Stimulated activated CD4-positive, alpha-beta T cell treated with anti-CD3 and anti-CD28 coated beads, Interleukin-2, amount 100 ng/mL, for 24 hours (primary cell): ENCODE measurements around the gene C12orf60.

Experiments used
- DNase-seq, 2 donors: peaks; one replicate each; pipeline ENCODE4 v3.0.0-alpha.2; 2020

The C12orf60 gene

DNA sequence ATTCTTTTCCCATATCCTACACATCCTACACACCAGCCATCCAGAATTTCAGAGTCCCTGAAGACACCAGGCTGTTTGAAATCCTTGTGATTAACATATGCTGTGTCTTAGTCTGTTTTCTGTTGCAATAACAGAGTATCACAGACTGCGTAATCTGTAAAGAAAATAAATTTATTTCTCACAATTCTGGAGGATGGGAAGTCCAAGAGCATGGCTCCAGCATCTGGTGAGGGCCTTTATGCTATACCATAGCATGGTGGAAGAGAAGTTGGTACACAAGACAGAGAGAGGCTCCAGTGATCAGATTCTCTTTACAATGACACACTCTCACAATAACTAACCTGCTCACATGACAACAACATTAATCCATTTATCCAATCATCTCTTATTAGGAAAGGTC, 35.8 kb downstream of the C12orf60 start:
- DNase-seq: no peak

DNA sequence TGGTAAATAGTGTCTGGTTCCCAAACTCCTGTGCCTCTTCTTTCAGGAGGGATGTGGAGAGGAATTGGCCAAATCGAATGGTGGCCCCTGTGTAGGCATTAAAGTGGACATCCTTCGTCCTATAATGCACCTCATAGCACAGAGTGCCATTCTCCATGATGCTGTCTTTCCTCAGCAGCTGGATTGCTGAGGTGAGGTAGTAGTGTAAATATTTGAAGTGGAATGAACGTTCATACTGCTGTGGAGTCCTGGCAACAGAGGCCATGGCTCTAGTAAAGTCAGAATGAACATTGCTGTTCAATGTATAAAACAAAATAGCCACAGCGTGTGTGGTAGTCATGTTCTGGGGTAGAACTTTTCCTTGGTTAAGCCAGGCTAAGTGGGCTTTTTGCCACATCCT, 37.1 kb downstream of the C12orf60 start:
- no peak for DNase-seq

DNA sequence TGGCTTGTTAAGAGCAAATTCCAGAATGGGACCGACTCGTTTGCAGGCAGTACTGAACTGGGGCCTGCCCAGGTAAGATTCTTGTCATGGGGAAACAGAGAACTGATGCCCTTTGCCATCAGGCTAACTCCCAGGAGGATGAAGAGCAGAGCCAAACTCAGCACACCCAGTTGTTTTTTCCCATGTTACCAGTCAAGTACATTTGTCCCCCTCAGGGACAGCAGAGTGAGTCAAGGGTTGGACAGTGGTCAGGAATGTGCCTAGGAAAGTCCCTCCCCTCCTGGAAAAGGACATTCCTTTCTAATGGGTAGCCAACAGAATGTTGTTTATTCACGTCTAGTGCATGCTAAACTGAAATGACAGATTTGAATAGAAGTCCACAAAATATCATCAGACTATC, 38.3 kb downstream of the C12orf60 start:
- DNase-seq: no peak

DNA sequence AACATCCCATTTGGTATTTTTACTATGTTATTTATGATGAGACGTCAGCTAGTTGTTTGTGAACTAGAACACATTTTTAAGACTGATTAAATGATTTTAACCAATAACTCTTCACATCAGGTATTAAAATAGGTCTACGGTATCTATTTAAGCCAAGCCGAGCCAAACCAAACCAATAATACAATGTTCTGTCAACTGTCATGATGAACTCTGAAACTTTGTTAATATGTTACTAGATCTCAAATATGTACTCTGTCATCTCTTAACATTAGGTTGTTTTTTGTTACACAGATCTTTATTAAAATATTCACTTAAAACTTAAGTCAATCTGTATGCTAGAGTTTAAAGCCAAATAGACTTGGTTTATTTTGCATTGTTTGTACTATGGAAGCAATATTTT, 38.8 kb downstream of the C12orf60 start:
- DNase-seq: no peak

DNA sequence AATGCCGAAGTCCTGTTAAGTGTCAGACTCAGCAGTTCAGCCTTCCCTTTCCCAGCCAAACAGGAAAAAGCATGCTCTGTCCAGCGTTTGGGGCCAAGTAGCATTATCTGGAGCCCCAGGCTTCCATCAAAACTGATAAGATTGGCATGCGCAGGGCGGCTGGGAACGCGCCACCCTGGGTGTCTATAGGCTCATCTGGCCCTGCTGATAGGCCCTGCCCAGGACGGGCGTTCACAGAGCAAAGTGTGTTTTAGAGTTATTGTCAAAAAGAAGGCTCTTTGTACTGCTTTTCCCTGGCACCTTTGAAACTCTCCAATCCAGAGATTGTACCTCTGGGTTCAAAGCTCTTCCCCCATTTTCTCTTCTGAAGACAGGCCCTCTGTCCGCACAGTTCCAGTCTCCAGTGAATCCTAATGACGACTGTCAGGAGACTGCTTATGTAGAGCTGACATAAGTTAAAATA, 40.0 kb downstream of the C12orf60 start, which contains the start of gene ART4:
Gene ART4 (minus strand): TSS at position 102 of the 463 bp plus-strand sequence. CDS start 413 bp downstream, outside the sequence.
- DNase-seq: no peak

DNA sequence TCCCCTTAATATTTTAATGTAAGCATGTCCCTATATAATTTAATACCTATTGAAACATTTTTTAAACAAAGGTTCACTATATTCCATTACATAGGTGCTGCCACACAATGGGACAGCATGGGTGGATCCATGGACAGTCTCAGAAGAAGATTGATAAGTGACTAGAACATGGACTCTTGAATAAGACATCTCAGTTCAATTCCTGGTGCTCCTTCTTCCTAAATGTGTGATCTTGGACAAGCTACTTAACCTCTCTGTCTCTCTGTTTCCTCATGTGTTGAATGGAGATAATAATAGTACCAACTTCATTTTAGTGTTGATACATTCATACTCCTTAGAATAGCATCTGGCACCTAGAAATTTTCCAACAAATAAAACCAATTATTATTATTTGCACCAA, 40.9 kb downstream of the C12orf60 start:
- DNase-seq: no peak

DNA sequence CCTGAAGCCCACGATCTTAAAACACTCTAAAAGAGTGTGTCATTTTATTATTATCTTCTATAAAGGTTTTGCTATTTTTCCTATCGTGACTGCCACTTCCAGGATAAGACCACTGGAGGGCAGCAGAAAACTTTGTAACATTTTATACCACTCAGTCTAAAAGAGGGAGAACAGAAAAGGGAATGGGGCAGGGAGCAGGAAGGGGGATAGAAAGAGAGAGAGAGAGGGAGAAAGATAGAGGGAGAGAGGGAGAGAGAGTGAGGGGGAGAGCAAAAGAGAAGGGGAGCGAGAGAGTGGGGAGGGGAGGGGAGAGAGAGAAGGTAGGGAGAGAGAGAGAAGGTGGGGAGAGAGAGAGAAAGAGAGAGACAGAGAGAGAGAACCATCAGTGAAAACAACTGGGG, 41.9 kb downstream of the C12orf60 start:
- peak; percentile 16 to 43 for DNase-seq

DNA sequence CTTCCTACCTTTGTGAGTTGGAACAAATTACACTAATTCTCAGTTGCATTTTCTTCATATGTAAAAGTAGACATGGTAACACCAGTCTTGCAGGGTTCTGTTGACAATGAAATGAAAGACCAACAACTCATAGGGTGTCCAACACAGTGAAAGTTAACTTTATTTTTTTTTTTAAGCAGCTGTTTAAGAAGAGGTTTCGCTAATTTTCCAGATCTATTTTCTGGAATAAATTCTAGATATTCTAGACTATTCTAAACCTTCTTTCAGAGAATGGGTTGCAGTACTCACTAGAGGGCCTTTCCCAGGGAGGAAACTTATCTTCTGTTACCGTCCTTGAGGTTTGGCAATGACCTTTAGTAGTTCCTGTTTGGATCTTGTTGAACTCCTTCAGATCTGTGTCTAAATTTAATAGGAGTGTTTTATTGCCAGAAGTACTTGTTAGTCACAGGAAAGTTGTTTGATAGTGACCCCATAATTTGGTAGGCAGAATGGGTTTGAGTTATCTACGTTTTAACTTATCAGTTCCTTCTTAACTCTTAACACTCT, 42.6 kb downstream of the C12orf60 start:
- DNase-seq: no peak

DNA sequence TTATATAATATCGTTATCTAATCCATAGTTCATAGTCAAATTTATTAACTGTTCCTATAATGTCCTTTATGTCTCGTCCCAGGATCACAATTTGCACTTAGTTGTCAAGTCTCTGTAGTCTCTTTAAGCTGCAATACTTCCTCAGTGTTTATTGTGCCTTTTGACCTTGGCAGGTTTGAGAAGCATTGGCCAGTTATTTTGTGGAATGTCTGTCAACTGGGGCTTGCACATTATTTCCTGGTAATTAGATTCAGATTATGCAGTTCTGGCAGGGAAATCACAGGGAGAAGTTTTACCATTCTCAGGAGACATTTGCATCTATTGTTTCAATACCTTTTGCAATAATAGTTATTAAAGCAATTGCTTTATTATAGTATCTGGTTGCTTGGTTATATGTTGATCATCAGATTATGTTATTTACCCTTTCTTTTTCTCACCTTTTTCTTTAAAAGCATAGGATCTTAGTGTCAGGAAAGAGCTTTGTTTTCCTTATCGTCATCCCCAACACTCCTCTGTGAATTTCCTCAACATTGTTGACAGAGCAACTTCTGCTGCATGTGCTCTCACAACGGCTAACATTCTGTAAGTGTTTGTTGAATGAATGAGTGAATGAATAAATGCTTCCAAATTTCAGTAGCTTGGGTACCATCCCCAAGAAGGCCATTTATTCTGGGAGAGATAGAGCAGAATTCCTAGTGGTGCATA, 43.6 kb downstream of the C12orf60 start:
- no peak for DNase-seq

DNA sequence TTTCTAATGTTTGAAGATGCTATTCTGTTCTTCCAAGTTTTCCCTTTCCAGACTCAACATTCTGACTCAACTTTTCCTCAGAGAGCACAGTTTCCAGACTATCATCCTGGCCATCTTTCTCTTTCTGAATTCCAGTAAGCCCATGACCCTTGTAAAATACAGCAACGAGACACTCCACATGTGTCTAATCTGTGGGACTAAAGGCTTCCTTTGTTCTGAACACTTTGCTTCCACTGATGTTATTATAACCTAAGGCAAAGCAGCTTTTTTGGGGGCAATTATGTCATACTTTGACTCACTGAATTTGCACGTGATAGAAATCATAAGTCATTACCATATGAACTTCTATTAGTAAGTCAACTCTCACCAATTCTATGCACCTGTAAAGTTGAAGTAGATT, 46.2 kb downstream of the C12orf60 start:
- DNase-seq: no peak

DNA sequence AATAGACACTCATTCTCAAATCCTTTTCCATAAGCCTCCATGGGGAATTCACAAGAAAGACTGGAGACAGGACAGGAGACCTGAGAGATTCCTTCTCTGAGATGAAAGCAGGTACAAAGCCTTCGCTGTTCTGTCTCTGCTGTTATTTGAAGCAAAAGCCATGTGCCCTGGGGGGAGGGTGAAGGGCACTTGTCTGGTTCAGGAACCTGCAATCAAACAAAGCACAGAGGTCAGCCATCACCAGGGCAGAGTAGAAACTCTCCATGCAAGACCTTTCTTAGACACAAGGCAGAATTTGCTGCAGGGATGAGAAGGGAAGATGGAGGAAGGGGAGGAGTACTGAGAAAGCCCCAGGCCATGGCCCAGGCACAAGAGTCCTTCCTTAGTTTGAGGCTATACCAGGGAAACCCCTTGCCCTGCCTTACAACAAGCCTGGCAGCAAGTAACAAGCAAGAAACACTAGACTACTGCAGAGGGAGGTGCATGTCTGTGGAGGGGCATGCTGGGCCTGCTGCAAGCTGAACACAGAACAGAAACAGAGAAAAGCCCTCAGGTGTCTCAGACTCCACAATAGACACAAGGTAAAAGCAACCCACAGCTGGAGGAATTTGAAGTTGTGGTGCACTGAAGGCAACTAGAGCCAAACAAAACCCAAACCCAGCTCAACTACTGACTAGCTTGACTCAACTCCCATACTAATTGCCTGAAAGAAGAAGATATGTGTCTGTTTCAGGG, 47.6 kb downstream of the C12orf60 start:
- no peak for DNase-seq

DNA sequence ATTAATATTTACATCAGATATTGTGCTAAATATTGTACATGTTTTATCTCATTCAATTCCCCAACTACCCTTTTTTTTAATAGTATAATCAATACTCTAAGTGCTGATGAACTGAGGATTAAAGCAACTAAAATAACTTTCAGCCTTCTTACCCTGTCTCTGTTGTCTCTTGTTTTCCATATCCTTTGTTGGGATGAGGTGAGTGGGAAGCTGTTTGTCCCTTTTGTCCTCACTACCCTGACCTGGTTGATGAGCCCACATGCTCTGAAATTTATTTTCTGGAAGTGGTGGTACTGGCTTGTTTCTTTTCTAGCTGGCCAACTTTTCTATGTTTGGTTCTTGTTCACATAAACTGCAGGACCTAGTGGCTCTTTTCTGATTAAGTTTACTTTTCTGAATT, 49.4 kb downstream of the C12orf60 start:
- no peak for DNase-seq

DNA sequence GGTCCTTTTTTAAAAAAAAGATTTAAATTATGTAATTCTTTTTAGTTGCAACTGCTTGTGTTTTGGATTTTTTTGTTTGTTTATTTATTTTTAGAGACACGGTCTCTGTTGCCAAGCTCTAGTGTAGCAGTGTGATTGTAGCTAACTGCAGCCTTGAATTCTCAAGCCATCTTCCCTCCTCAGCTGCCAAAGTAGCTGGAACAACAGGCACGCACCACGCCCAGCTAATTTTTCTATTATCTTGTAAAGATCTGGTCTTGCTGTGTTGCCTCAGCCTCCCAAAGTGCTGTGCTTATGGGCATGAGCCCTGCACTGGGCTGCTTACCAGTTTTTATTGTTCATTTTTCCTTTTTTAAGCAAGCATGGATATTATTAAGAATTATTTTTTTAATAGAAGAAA, 50.5 kb downstream of the C12orf60 start:
- DNase-seq: no peak

DNA sequence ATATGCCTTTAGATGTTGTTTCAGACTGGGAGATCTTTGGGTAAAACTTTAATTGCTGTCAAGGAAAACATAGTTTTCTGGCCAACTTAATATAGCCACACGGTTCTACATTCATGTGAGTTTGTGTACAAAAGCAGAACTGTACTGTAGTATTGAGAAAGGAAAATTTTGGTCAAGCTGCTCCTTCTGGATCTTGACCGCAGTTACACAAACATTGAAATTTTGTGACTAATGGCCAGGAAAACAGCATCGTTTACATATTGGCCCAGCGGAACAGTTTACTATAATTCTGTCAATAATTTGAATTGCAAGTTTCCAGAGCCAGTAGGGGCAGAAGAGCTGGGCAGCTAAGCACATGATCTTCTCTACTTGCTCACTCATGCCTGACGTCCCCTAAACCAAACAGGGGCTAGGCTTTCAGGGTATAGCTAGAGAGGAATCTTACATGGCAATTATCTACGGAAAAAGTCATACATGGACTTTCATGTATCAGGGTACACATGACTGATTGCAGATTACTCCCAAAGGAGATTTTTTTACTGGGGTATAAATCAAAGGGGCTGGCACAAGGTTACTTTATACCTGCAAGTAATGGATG, 51.2 kb downstream of the C12orf60 start:
- DNase-seq: no peak

DNA sequence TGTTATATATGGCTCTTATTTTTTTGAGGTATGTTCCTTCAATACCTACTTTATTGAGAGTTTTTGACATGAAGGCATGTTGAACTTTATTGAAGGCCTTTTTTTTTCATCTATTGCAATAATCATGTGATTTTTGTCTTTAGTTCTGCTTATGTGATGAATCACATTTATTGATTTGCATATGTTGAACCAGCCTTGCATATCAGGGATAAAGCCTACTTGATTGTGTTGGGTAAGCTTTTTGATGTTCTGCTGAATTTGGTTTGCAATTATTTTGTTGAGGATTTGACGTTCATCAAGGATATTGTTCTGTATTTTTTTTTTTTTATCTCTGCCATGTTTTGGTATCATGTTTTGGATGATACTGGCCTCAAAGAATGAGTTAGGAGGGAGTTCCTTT, 55.0 kb downstream of the C12orf60 start:
- DNase-seq: no peak

DNA sequence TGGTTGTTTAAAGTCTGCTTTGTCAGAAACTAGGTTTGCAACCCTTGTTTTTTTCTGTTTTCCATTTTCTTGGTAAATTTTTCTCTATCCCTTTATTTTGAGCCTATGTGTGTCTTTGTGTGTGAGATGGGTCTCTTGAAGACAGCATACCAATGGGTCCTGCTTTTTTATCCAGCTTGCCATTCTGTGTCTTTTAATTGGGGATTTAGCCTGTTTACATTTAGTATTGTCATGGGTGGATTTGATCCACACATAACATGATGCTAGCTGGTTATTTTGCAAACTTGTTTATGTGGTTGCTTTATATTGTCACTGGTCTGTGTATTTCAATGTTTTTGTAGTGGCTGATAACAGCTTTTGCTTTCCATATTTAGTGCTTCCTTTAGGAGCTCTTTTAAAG, 57.0 kb downstream of the C12orf60 start:
- no peak for DNase-seq

DNA sequence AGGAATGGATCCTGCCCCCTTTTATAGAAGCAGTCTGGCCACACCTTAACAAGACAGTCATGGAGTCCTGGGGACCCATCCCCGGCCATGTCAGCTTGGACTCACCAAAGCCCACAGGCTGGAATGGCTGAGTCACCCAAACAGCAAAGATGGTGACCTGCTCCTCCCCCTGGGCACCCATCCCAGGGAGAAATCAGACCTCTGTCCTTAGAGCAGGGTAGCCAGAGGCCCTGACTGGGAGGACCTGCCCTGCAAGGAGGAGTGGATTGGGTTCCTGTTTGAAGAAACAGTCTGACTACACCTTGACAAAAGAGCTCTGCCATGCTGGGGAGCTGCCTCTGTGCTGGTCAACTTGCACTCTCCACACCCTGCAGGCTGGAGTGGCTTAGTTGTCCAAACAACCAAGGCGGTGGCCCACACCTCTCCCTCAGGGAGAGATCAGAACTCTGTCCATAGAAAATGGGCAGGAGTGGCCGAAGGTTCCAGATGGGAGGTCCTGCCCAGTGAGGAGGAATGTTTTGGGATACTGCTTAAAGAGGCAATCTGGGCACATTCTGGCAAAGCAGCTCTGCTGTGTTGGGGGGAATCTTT, 65.5 kb downstream of the C12orf60 start:
- DNase-seq: no peak

DNA sequence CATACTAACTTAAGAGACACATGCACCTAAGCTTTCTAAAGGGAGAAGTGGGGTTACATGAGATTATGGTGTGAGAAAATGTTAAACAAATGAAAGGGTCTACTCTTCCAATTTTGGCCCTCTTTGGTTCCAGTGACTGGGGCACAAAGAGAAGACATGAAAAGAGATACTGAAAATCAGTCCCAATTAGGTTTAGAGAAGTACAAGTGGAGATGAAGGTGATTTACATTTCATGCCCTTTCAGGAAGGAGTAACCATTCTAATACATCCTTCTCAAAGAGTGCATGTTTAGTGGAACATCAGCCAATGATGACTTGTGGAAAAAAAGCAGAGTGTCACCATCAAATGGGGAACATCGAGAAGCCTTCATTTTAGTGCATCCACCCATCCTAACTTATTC, 67.8 kb downstream of the C12orf60 start:
- no peak for DNase-seq

DNA sequence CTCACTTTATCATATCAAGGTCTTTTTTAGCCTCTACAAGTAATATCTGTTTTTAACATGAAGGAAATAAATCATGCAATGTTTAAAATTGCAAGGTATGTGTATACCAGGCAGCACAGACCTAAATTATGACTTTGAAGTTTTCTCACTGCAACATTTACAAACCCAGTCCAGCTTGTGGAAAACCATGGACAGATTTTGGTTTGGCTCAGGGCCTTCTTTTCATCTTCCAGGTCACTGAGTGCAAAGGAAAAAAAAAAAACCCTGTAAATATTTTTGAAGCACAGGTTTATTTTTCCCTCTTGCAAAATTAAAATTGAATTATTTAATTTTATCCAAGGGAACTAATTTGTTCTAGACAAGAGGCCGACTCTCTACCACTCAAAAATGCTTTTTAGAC, 68.4 kb downstream of the C12orf60 start:
- no peak for DNase-seq

DNA sequence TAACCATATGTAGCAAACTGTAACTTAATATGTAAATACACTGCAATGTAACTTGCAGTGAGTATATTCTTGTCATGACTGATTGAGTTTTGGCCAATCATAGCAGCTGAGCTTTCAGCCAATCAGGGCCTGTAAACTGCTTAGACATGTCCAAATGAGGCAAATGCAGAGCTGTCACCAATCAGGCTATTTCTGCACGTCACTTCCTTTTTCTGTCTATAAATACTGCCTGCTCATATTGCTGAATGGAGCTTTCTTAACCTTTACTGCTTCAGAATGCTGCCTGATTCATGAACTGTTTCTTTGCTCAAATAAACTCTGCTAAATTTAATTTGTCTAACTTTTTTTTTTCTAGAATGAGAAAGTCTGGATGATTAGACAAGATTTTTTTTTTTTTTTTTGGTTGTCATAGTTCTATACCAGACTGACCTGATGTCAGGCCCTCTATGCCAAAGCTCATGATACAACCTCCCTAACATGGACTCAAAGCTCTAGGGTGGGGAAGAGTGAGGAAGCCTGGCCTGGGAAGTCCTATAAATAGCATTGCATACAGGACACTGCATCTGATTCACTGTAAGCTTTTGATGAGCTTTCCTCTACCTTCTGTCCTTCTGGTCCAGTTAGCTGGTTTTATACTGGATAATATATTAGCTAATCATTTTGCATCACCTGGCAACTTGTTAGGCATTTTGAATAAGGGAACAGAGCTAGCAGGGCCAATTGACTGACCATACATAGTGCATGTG, 70.1 kb downstream of the C12orf60 start:
- no peak for DNase-seq
